ENCODE results near the gene PNPLA8. TPM values are rescaled to one million over a fixed set of nuclear protein-coding genes. Genes with fewer than 3 reads are reported as not detected.

PNPLA8 gene
- total and polyA plus RNA-seq, 7 donors: 30.3 to 103 (median 60.1) TPM

DNA sequence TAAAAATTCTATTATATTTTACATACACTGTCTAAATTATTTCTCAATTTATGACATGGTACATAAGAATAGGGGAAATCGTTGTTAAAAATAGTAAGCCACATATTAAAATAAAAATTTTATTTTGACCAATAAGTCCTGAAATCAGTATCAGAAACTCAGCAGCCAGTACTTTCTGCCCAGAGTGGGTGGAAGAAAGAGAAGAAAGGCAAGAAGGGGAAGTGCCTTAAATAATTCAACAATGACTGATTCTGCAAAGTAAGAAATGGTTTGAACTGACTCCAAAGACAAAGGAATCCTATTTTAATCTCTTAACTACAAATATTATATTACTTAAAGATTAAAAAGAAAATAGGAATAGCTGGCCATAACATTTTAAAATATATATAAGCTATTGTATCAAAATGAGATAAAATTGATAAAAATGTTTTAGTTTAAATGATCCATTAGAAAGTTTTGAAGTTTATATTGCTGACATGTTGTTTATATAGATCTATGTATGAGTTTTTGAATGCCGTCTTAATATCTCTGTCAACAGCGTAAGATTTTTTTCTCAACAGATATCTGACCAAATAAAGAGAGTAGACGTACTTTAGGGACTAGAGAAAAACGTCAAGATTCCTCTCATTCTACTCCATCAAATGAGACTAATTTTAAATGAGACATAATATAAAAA is 39.5 kb downstream of the PNPLA8 start:
- Histone ChIP-seq H3K9me3 (no peaks in the 10 kb centered on the region), H3K4me1 (no peaks in the 10 kb centered on the region), H3K4me3 (no peak overlapping the region), H3K27me3 (ENCODE audit: insufficient read depth in 3 of 3, low read length in 2 of 3) (no peaks in the 10 kb centered on the region), H3K36me3 (ENCODE audit: insufficient read depth in 1 of 2, low read depth in 1 of 2) (peaks cover 0 to 90% of the 10 kb centered on the region in 2 donors), H3K27ac (no peak overlapping the region)
- TF ChIP-seq, protein P1, sequence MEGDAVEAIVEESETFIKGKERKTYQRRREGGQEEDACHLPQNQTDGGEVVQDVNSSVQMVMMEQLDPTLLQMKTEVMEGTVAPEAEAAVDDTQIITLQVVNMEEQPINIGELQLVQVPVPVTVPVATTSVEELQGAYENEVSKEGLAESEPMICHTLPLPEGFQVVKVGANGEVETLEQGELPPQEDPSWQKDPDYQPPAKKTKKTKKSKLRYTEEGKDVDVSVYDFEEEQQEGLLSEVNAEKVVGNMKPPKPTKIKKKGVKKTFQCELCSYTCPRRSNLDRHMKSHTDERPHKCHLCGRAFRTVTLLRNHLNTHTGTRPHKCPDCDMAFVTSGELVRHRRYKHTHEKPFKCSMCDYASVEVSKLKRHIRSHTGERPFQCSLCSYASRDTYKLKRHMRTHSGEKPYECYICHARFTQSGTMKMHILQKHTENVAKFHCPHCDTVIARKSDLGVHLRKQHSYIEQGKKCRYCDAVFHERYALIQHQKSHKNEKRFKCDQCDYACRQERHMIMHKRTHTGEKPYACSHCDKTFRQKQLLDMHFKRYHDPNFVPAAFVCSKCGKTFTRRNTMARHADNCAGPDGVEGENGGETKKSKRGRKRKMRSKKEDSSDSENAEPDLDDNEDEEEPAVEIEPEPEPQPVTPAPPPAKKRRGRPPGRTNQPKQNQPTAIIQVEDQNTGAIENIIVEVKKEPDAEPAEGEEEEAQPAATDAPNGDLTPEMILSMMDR (IDR thresholded peaks at IDR 0.05): no peak
- intact Hi-C loops (cut with DNase I): no loop called here
- ATAC-seq (no peak), DNase-seq (no peak)
- 89 to 91% (median 91%) methylated on average over 5 of the region's 5 CpGs for WGBS, 3 donors

- WGBS, 3 donors: 63 to 95% (median 69%) methylated on average over 1 of the region's 1 CpG
- Histone ChIP-seq H3K27ac (no peak overlapping the region), H3K4me1 (no peaks in the 10 kb centered on the region), H3K4me3 (no peak overlapping the region), H3K9me3 (no peaks in the 10 kb centered on the region), H3K27me3 (ENCODE audit: insufficient read depth in 3 of 3, low read length in 2 of 3) (no peaks in the 10 kb centered on the region), H3K36me3 (ENCODE audit: insufficient read depth in 1 of 2, low read depth in 1 of 2) (peaks cover 0 to 89% of the 10 kb centered on the region in 2 donors)
- DNase-seq (no peak), ATAC-seq (no peak)
- TF ChIP-seq, protein P1 (IDR thresholded peaks at IDR 0.05): no peak
- intact Hi-C loops (cut with DNase I): no loop called here
Measured at GRCh38 chr7:108484137-108484536, 41.8 kb downstream of the PNPLA8 start.

DNA sequence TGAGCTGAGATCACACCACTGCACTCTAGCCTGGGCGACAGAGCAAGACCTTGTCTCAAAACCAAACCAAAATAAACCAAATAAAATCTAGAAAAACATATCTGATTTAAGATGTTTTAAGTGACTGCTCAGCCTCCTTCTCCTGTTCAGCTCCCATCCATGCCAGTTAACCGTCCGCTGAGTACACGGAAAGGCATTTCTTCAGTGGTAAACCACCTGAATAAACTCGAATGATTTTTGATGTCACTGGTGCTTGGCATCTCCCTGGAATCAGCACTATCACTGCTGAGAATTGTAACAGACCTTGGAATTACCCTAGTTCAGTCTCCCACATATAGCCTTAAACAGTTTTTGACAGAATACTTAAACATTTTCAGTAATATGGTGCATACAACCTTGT is 45.6 kb downstream of the PNPLA8 start:
- no peaks in the 10 kb centered on the region for H3K4me1 ChIP-seq
- no peak overlapping the region for H3K27ac ChIP-seq
- H3K9me3 ChIP-seq: no peaks in the 10 kb centered on the region
- DNase-seq: no peak
- H3K4me3 ChIP-seq: no peak overlapping the region
- 95 to 99% (median 98%) methylated on average over 5 of the region's 5 CpGs for WGBS, 3 donors
- TF ChIP-seq, protein P1 (IDR thresholded peaks at IDR 0.05): no peak
- peaks cover 3 to 89% of the 10 kb centered on the region in 2 donors for H3K36me3 ChIP-seq (ENCODE audit: insufficient read depth in 1 of 2, low read depth in 1 of 2)
- ATAC-seq: no peak
- intact Hi-C loops (cut with DNase I): no loop called here
- H3K27me3 ChIP-seq (ENCODE audit: insufficient read depth in 3 of 3, low read length in 2 of 3): no peaks in the 10 kb centered on the region

DNA sequence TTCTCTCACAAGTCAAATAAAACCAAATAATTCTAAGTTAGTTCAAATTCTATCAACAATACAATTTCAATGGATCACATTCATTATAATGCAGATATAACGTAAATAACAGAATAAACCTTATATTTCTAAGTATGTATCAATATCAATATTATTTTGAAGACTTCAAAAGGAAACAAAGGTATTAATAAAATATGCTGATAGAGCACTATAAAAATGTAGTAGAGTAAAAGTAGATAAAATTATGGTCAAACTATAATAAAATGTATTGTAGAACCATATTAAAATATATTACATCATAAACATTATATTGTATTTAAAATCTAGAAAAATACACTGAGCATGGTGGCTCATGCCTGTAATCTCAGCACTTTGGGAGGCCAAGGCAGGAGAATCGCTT is 46.2 kb downstream of the PNPLA8 start:
- Histone ChIP-seq H3K27me3 (ENCODE audit: insufficient read depth in 3 of 3, low read length in 2 of 3) (no peaks in the 10 kb centered on the region), H3K4me3 (no peak overlapping the region), H3K9me3 (no peaks in the 10 kb centered on the region), H3K27ac (no peak overlapping the region), H3K36me3 (ENCODE audit: insufficient read depth in 1 of 2, low read depth in 1 of 2) (peaks cover 3 to 89% of the 10 kb centered on the region in 2 donors), H3K4me1 (no peaks in the 10 kb centered on the region)
- no peak for DNase-seq
- ATAC-seq: no peak
- intact Hi-C loops (cut with DNase I): no loop called here
- TF ChIP-seq, protein P1 (IDR thresholded peaks at IDR 0.05): no peak
- WGBS, 3 donors: 97 to 100% (median 100%) methylated on average over 2 of the region's 2 CpGs

DNA sequence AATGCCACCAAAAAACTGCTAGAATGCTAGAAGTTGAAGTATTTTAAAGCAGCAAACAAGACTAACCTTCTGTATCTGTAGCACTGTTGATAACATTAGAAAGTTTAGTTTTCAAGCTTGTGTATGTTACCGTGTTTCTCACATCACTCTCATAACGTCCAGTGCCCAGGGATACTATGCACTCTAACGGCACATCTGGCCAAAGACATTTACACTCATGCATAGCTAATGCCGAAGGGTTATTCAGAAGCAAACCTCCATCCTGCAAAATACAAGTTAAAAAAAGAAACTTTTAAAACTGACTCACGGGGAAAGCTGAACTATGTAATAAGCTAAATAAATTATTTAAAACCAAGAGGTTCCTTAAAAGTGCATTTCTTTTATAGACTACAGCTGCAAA is 46.8 kb downstream of the PNPLA8 start:
- intact Hi-C loops (cut with DNase I): no loop called here

More for the DNA sequence above, 46.8 kb downstream of the PNPLA8 start:
- H3K36me3 ChIP-seq (ENCODE audit: insufficient read depth in 1 of 2, low read depth in 1 of 2): peaks cover 3 to 90% of the 10 kb centered on the region in 2 donors
- no peak overlapping the region for H3K4me3 ChIP-seq
- H3K27ac ChIP-seq: no peak overlapping the region
- H3K9me3 ChIP-seq: no peaks in the 10 kb centered on the region
- ATAC-seq (no peak), DNase-seq (no peak)
- TF ChIP-seq, protein P1 (IDR thresholded peaks at IDR 0.05): no peak
- no peaks in the 10 kb centered on the region for H3K27me3 ChIP-seq (ENCODE audit: insufficient read depth in 3 of 3, low read length in 2 of 3)
- 80 to 86% (median 83%) methylated on average over 5 of the region's 5 CpGs for WGBS, 3 donors
- H3K4me1 ChIP-seq: no peaks in the 10 kb centered on the region
